HK-2 (cell line): Measurements from ENCODE around the gene THAP10.
"Not testable (repeated sequence)": the region's sequence is repeated elsewhere in the genome, so short reads cannot be mapped to it uniquely, and the experiment has no call there.

ENCODE experiments used
- DNase-seq: peaks from one replicate; pipeline ENCODE4 v3.0.0-alpha.2; 2018; ENCODE audit not compliant: unreplicated experiment

The THAP10 gene

GRCh38 chr15:70892002-70892911 is at the start of gene THAP10, which contains the start of gene LRRC49:
TSS of gene THAP10 (minus strand) at chr15:70892433. CDS start at chr15:70892272, 161 bp downstream.
TSS of gene LRRC49 (plus strand) at chr15:70892826. CDS start at chr15:70892895, 69 bp downstream.
- peak; percentile 86 for DNase-seq

GRCh38 chr15:70936326-70936725 is 44.1 kb upstream of the THAP10 start:
- no peak for DNase-seq

- no peak for DNase-seq
These were observed 43.4 kb upstream of the THAP10 start for GRCh38 chr15:70935631-70936030.

GRCh38 chr15:70933411-70933810 is 41.2 kb upstream of the THAP10 start:
- DNase-seq, result no peak

GRCh38 chr15:70932397-70932796 is 40.2 kb upstream of the THAP10 start:
- DNase-seq, result no peak

- no peak for DNase-seq
These were observed 39.6 kb upstream of the THAP10 start for GRCh38 chr15:70931821-70932220.

GRCh38 chr15:70926914-70927313 is 34.7 kb upstream of the THAP10 start:
- not testable (repeated sequence) for DNase-seq

- DNase-seq, result no peak
These were observed 31.3 kb upstream of the THAP10 start for GRCh38 chr15:70923311-70924080.

GRCh38 chr15:70922119-70922518 is 29.9 kb upstream of the THAP10 start:
- DNase-seq, result no peak

GRCh38 chr15:70920981-70921696 is 28.9 kb upstream of the THAP10 start:
- no peak for DNase-seq

- no peak for DNase-seq
These were observed 25.7 kb upstream of the THAP10 start for GRCh38 chr15:70917955-70918354.

- no peak for DNase-seq
These were observed 24.3 kb upstream of the THAP10 start for GRCh38 chr15:70916531-70916930.

GRCh38 chr15:70912187-70912586 is 20.0 kb upstream of the THAP10 start:
- DNase-seq, result no peak

- DNase-seq, result no peak
These were observed 18.7 kb upstream of the THAP10 start for GRCh38 chr15:70910958-70911357.

GRCh38 chr15:70907784-70908471 is 15.7 kb upstream of the THAP10 start:
- DNase-seq, result no peak

GRCh38 chr15:70906842-70907241 is 14.6 kb upstream of the THAP10 start:
- no peak for DNase-seq

- peak; percentile 12 for DNase-seq
These were observed 9.9 kb upstream of the THAP10 start for GRCh38 chr15:70902107-70902506.

GRCh38 chr15:70892912-70893560 is 803 bp upstream of the THAP10 start:
- DNase-seq, result peak; percentile 16

- DNase-seq, result no peak
These were observed 9.9 kb downstream of the THAP10 start for GRCh38 chr15:70882361-70882760.

GRCh38 chr15:70880781-70881180 is 11.5 kb downstream of the THAP10 start:
- no peak for DNase-seq

- no peak for DNase-seq
These were observed 12.8 kb downstream of the THAP10 start for GRCh38 chr15:70879401-70879800.
